ENCODE measurements around the gene ZNF423.

The ZNF423 gene

GRCh38 chr16:49635591-49636581, 220.0 kb downstream of the ZNF423 start:
- no peak for DNase-seq

GRCh38 chr16:49635009-49635350, 220.9 kb downstream of the ZNF423 start:
- DNase-seq = no peak

- DNase-seq = no peak
Observed at GRCh38 chr16:49634235-49635008, 221.5 kb downstream of the ZNF423 start.

GRCh38 chr16:49632795-49633184, 223.1 kb downstream of the ZNF423 start:
- DNase-seq = no peak

GRCh38 chr16:49632086-49632794, 223.7 kb downstream of the ZNF423 start:
- DNase-seq = no peak

GRCh38 chr16:49631187-49632041, 224.5 kb downstream of the ZNF423 start:
- no peak for DNase-seq

- no peak for DNase-seq
Observed at GRCh38 chr16:49630783-49631182, 225.1 kb downstream of the ZNF423 start.

- DNase-seq = no peak
Observed at GRCh38 chr16:49629851-49630250, 226.1 kb downstream of the ZNF423 start.

GRCh38 chr16:49628148-49628547, 227.8 kb downstream of the ZNF423 start:
- no peak for DNase-seq

- DNase-seq = no peak
Observed at GRCh38 chr16:49625311-49626065, 230.4 kb downstream of the ZNF423 start.

GRCh38 chr16:49623501-49624266, 232.2 kb downstream of the ZNF423 start:
- DNase-seq = no peak

GRCh38 chr16:49622421-49623402, 233.2 kb downstream of the ZNF423 start:
- DNase-seq = no peak

- DNase-seq = no peak
Observed at GRCh38 chr16:49622084-49622390, 233.9 kb downstream of the ZNF423 start.

- DNase-seq = no peak
Observed at GRCh38 chr16:49621241-49622083, 234.4 kb downstream of the ZNF423 start.

GRCh38 chr16:49620869-49621240, 235.1 kb downstream of the ZNF423 start:
- no peak for DNase-seq

- no peak for DNase-seq
Observed at GRCh38 chr16:49620158-49620868, 235.6 kb downstream of the ZNF423 start.

GRCh38 chr16:49619811-49620157, 236.1 kb downstream of the ZNF423 start:
- DNase-seq = no peak

- DNase-seq = no peak
Observed at GRCh38 chr16:49618955-49619354, 237.0 kb downstream of the ZNF423 start.

All from CD4-positive, alpha-beta T cell treated with Interleukin-4 for 4 hours (primary cell).